T-cell (primary cell): ENCODE data around the gene FAM163B. TPM values are rescaled to one million over a fixed set of nuclear protein-coding genes. Genes with fewer than 3 reads are reported as not detected.

ENCODE experiments used
- ATAC-seq, 4 experiments: fragments of 200-7000 bp in 3 of 4; fragments of 150-1000 bp in 1 of 4; cut with Tn5 transposase; replicated peaks in 1 of 4; 1 replicate in 3 of 4; 2 replicates in 1 of 4; pipeline ENCODE4 v1.10.0; 2021; ENCODE audit warnings: moderate library complexity in 3 of 4, mild to moderate bottlenecking in 2 of 4, moderate number of reproducible peaks in 1 of 4
- CTCF ChIA-PET, 2 donors: fragments of 300-600 bp; sonication (Branson Sonifier 250); formaldehyde crosslinking; loops; one replicate each; lab custom pipeline; 2022; ENCODE audit warnings: antibody characterized with exemption in 2 of 2; lab: Charles Lee
- POLR2A ChIA-PET, 2 donors: fragments of 300-600 bp; sonication (Branson Sonifier 250); formaldehyde crosslinking; loops; one replicate each; lab custom pipeline; 2022; ENCODE audit warnings: antibody characterized with exemption in 2 of 2; lab: Charles Lee
- DNase-seq, 35 experiments: peaks; one replicate each; pipeline versions ENCODE4 v3.0.0 to v3.0.0-alpha.2; 2013 to 2023
- H3K27ac ChIP-seq: one replicate; pipeline ENCODE4 v1.5.1; 2013; ENCODE audit warnings: low read length
- H3K27me3 ChIP-seq, 2 experiments: replicated peaks in 1 of 2; 1 replicate in 1 of 2; 2 replicates in 1 of 2; pipeline versions ENCODE4 v1.6.1 to v1.7.0; 2013; ENCODE audit warnings: low read length in 1 of 2, mixed read lengths in 1 of 2; ENCODE audit not compliant: control insufficient read depth in 2 of 2, insufficient read depth in 2 of 2; ENCODE audit errors: extremely low read depth in 1 of 2
- H3K36me3 ChIP-seq, 2 donors: 1 replicate in 1 of 2; 2 replicates in 1 of 2; pipeline versions ENCODE4 v1.6.1 to v1.7.0; 2013; ENCODE audit warnings: low read length in 1 of 2; ENCODE audit not compliant: control insufficient read depth in 2 of 2, insufficient read depth in 1 of 2; ENCODE audit errors: extremely low read depth in 1 of 2
- H3K4me1 ChIP-seq, 2 experiments: 1 replicate in 1 of 2; 2 replicates in 1 of 2; pipeline versions ENCODE4 v1.6.1 to v1.7.0; 2013; ENCODE audit warnings: low read length in 2 of 2, mixed read lengths in 1 of 2; ENCODE audit not compliant: insufficient read depth in 2 of 2, control insufficient read depth in 1 of 2; ENCODE audit errors: extremely low read depth in 1 of 2
- H3K4me3 ChIP-seq, 2 donors: 1 replicate in 1 of 2; 2 replicates in 1 of 2; pipeline versions ENCODE4 v1.5.1 to v1.7.0; 2013; ENCODE audit warnings: mild to moderate bottlenecking in 2 of 2, low read length in 1 of 2, moderate library complexity in 1 of 2; ENCODE audit not compliant: control insufficient read depth in 1 of 2; ENCODE audit errors: extremely low read depth in 1 of 2
- H3K9me3 ChIP-seq: 2 replicates; pipeline ENCODE4 v1.7.0; 2013
- H3K27ac Mint-ChIP-seq, 2 donors: one replicate each; pipeline ENCODE4 v1.8.0; 2020 to 2021; ENCODE audit warnings: mild to moderate bottlenecking in 2 of 2, mixed read lengths in 2 of 2
- H3K27me3 Mint-ChIP-seq, 2 donors: one replicate each; pipeline ENCODE4 v1.8.0; 2021 to 2022; ENCODE audit warnings: mixed read lengths in 2 of 2
- H3K36me3 Mint-ChIP-seq: one replicate; pipeline ENCODE4 v1.8.0; 2021; ENCODE audit warnings: mixed read lengths
- H3K4me1 Mint-ChIP-seq, 3 donors: one replicate each; pipeline ENCODE4 v1.8.0; 2020 to 2022; ENCODE audit warnings: mixed read lengths in 3 of 3, mild to moderate bottlenecking in 1 of 3
- H3K4me3 Mint-ChIP-seq, 3 donors: one replicate each; pipeline ENCODE4 v1.8.0; 2020 to 2022; ENCODE audit warnings: mild to moderate bottlenecking in 3 of 3, mixed read lengths in 3 of 3, moderate library complexity in 3 of 3
- H3K9me3 Mint-ChIP-seq, 3 donors: one replicate each; pipeline ENCODE4 v1.8.0; 2020 to 2022; ENCODE audit warnings: mixed read lengths in 3 of 3
- WGBS: methylation state at CpG from one replicate; pipeline ENCODE4 v1.1.5; 2013; ENCODE audit warnings: missing lambda C conversion rate; ENCODE audit not compliant: insufficient coverage; 5-methylcytosine and 5-hydroxymethylcytosine counted together
- total RNA-seq, 35 experiments: library from RNA in 6 of 35; stranded (reverse) in 6 of 35; fragments of 120-200 nt in 1 of 35; gene quantifications; one replicate each; pipeline versions ENCODE4 v1.2.1 to v1.2.4 and lab custom pipeline; 2013 to 2026

The FAM163B gene
- not detected for total RNA-seq
- not detected for total RNA-seq (2013)
- 0 to 0.08 (median 0) reads per million in 29 experiments for total RNA-seq (lab: John Stamatoyannopoulos, UW)

- H3K4me3 ChIP-seq: peak within 1 kb of the TSS in 1 of 2 donors; percentile 35
- Mint-ChIP-seq H3K27ac (peak within 1 kb of the TSS in 1 of 2 donors; percentile 52), H3K27me3 (peaks cover 26 to 61% of the 10 kb centered on the region in 2 donors), H3K9me3 (no peaks in the 10 kb centered on the region), H3K4me3 (peak within 1 kb of the TSS in 1 of 3 donors; percentile 36), H3K36me3 (no peaks in the 10 kb centered on the region), H3K4me1 (peaks cover 8 to 10% (median 9%) of the 10 kb centered on the region in 3 donors)
- no peak within 1 kb of the TSS for H3K27ac ChIP-seq
- peak in 24 of 35 experiments; percentile 6 to 72 (median 24) for DNase-seq
- POLR2A ChIA-PET: interaction anchor here in 1 of 2 donors (0.5 kb wide), 1 partner anchor 81 kb away, joined by 3 read pairs; no protein-coding TSS in a partner anchor
- WGBS: 11% methylated on average over 51 of the region's 61 CpGs
- peaks cover 6 to 14% of the 10 kb centered on the region in 2 experiments for H3K4me1 ChIP-seq
- CTCF ChIA-PET: no interaction called here
- H3K27me3 ChIP-seq: peaks cover 3 to 63% of the 10 kb centered on the region in 2 experiments
- ATAC-seq: peak; percentile 40 to 81 (median 58)
- no peaks in the 10 kb centered on the region for H3K36me3 ChIP-seq
- H3K9me3 ChIP-seq: no peaks in the 10 kb centered on the region
Measured at GRCh38 chr9:133609311-133610098, at the start of gene FAM163B. FAM163B (minus strand) TSS chr9:133609389; CDS start chr9:133580223, 29,166 bp downstream.

DNA sequence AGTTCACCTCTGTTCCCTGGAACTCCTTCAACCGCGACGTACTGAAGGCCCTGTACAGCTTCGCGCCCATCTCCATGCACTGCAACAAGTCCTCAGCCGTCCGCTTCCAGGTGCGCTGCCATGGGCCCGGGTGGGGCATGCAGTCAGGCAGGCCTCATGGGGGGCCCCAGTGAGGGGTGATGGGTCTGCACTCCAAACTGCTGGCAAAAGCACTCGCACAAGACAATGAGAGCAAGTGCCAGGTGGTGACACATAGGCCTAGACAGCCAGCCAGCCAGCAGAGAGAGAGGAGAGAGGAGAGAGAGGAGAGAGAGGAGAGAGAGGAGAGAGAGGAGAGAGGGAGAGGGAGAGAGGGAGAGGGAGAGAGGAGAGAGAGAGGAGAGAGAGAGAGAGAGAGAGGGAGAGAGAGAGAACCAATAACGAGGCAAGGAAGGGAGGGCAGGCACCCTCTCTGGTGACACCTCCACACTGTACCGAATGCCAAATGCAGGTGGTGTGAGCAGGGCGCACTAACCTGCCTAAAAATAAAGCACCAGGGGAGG, 48.0 kb upstream of the FAM163B start:
- POLR2A ChIA-PET: no interaction called here
- peak in 3 of 4 experiments; percentile 33 to 46 (median 42) for ATAC-seq
- no peaks in the 10 kb centered on the region for H3K36me3 ChIP-seq
- CTCF ChIA-PET: interaction anchor here in 1 of 2 donors (0.6 to 1.5 kb wide), 2 partner anchors 26 to 27 kb away, joined by 3 to 7 read pairs; no protein-coding TSS in a partner anchor
- H3K9me3 ChIP-seq: no peaks in the 10 kb centered on the region
- WGBS: 71% methylated on average over 5 of the region's 13 CpGs
- peak overlapping the region; percentile 12 to 46 for H3K4me3 ChIP-seq
- peak overlapping the region; percentile 50 to 67 (median 67) for H3K4me3 Mint-ChIP-seq
- H3K4me1 Mint-ChIP-seq: peaks cover 41 to 43% (median 42%) of the 10 kb centered on the region in 3 donors
- peak overlapping the region; percentile 22 to 70 for H3K27ac Mint-ChIP-seq
- no peak overlapping the region for H3K27ac ChIP-seq
- H3K27me3 Mint-ChIP-seq: peaks cover 7 to 59% of the 10 kb centered on the region in 2 donors
- peaks cover 25 to 53% of the 10 kb centered on the region in 2 experiments for H3K4me1 ChIP-seq
- H3K27me3 ChIP-seq: peaks cover 0 to 79% of the 10 kb centered on the region in 2 experiments
- no peaks in the 10 kb centered on the region for H3K36me3 Mint-ChIP-seq
- no peaks in the 10 kb centered on the region for H3K9me3 Mint-ChIP-seq
- peak in 5 of 35 experiments; percentile 12 to 35 (median 22) for DNase-seq

- Histone ChIP-seq H3K4me1 (peaks cover 25 to 53% of the 10 kb centered on the region in 2 experiments), H3K36me3 (no peaks in the 10 kb centered on the region), H3K27ac (no peak overlapping the region), H3K27me3 (peaks cover 0 to 85% of the 10 kb centered on the region in 2 experiments), H3K4me3 (peak overlapping the region; percentile 12 to 46), H3K9me3 (no peaks in the 10 kb centered on the region)
- Mint-ChIP-seq H3K4me1 (peaks cover 41 to 43% (median 42%) of the 10 kb centered on the region in 3 donors), H3K36me3 (no peaks in the 10 kb centered on the region), H3K4me3 (peak overlapping the region; percentile 50 to 67 (median 67)), H3K27me3 (peaks cover 7 to 64% of the 10 kb centered on the region in 2 donors), H3K9me3 (no peaks in the 10 kb centered on the region), H3K27ac (peak overlapping the region; percentile 48 to 57)
- POLR2A ChIA-PET: no interaction called here
- WGBS: 50% methylated on average over 28 of the region's 36 CpGs
- CTCF ChIA-PET: interaction anchor here in 1 of 2 donors (0.6 kb wide), 1 partner anchor 27 kb away, joined by 3 read pairs; no protein-coding TSS in a partner anchor
- ATAC-seq: peak; percentile 64 to 81 (median 74)
- DNase-seq: peak; percentile 19 to 72 (median 49)
Measured at GRCh38 chr9:133656211-133657119, 47.3 kb upstream of the FAM163B start.

DNA sequence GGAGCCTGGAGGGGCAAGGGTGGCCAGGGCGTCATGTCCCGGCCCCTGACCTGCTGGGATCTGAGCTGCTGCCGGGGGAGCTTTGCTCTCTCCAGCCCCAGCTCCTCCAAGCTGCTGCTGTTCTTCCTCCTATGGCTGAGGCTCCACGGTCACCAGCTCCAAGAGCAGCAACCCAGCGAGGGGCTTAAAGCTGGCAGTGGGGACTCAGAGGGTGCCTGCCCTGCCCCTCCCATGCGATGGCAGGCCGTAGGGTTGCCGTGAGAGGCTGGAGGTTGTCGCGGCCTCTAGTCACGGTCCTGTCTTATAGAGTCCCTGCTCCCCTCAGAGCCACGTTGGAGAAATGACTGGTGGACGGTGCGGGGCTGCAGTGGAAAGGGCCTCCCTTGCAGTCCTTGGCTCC, 46.5 kb upstream of the FAM163B start:
- H3K4me3 Mint-ChIP-seq: no peak overlapping the region
- H3K4me1 Mint-ChIP-seq: peaks cover 41 to 43% (median 42%) of the 10 kb centered on the region in 3 donors
- DNase-seq: no peak
- ChIA-PET CTCF (no interaction called here), POLR2A (no interaction called here)
- WGBS: 73% methylated on average over 14 of the region's 14 CpGs
- H3K36me3 ChIP-seq: no peaks in the 10 kb centered on the region
- no peaks in the 10 kb centered on the region for H3K9me3 Mint-ChIP-seq
- H3K27ac Mint-ChIP-seq: no peak overlapping the region
- H3K36me3 Mint-ChIP-seq: no peaks in the 10 kb centered on the region
- peaks cover 25 to 53% of the 10 kb centered on the region in 2 experiments for H3K4me1 ChIP-seq
- H3K27me3 Mint-ChIP-seq: peaks cover 7 to 64% of the 10 kb centered on the region in 2 donors
- peak overlapping the region in 1 of 2 donors; percentile 1 for H3K4me3 ChIP-seq
- no peaks in the 10 kb centered on the region for H3K9me3 ChIP-seq
- H3K27me3 ChIP-seq: peaks cover 0 to 92% of the 10 kb centered on the region in 2 experiments
- no peak for ATAC-seq
- no peak overlapping the region for H3K27ac ChIP-seq

- H3K27me3 Mint-ChIP-seq: peaks cover 7 to 65% of the 10 kb centered on the region in 2 donors
- CTCF ChIA-PET: no interaction called here
- no peaks in the 10 kb centered on the region for H3K36me3 Mint-ChIP-seq
- Histone ChIP-seq H3K4me3 (no peak overlapping the region), H3K36me3 (no peaks in the 10 kb centered on the region), H3K4me1 (peaks cover 25 to 52% of the 10 kb centered on the region in 2 experiments), H3K27me3 (peaks cover 0 to 92% of the 10 kb centered on the region in 2 experiments), H3K27ac (no peak overlapping the region), H3K9me3 (no peaks in the 10 kb centered on the region)
- no peaks in the 10 kb centered on the region for H3K9me3 Mint-ChIP-seq
- POLR2A ChIA-PET: no interaction called here
- 62% methylated on average over 32 of the region's 38 CpGs for WGBS
- ATAC-seq (no peak), DNase-seq (no peak)
- H3K4me1 Mint-ChIP-seq: peaks cover 40% of the 10 kb centered on the region in 3 donors
- no peak overlapping the region for H3K4me3 Mint-ChIP-seq
- H3K27ac Mint-ChIP-seq: no peak overlapping the region
Measured at GRCh38 chr9:133654736-133655657, 45.8 kb upstream of the FAM163B start.
